WTC11 (cell line): ENCODE data around the gene MCM7. TPM values are rescaled to one million over a fixed set of nuclear protein-coding genes. Genes with fewer than 3 reads are reported as not detected.

Experiments
- ATAC-seq: fragments of 200-7000 bp; cut with Tn5 transposase; 2 replicates; pipeline ENCODE4 v1.10.0; 2021; ENCODE audit warnings: mild to moderate bottlenecking, moderate library complexity
- CTCF ChIA-PET: fragments of 300-600 bp; sonication (Branson Sonifier 250); formaldehyde crosslinking; loops from one replicate; lab custom pipeline; 2021; ENCODE audit warnings: antibody characterized with exemption; lab: Charles Lee
- POLR2A ChIA-PET: fragments of 350-600 bp; sonication (Branson Sonifier 250); formaldehyde crosslinking; loops from one replicate; lab custom pipeline; 2021; ENCODE audit warnings: antibody characterized with exemption; lab: Charles Lee
- DNase-seq: peaks from one replicate; pipeline ENCODE4 v3.0.0; 2021; ENCODE audit warnings: low spot score
- H3K27ac Mint-ChIP-seq: 2 replicates; pipeline ENCODE4 v1.8.0; 2021; ENCODE audit warnings: mixed read lengths
- H3K27me3 Mint-ChIP-seq: 2 replicates; pipeline ENCODE4 v1.8.0; 2021; ENCODE audit warnings: low read depth, mild to moderate bottlenecking, moderate library complexity, mixed read lengths
- H3K36me3 Mint-ChIP-seq: 2 replicates; pipeline ENCODE4 v1.8.0; 2021; ENCODE audit warnings: mixed read lengths
- H3K4me1 Mint-ChIP-seq: 2 replicates; pipeline ENCODE4 v1.8.0; 2022; ENCODE audit warnings: mixed read lengths
- H3K4me3 Mint-ChIP-seq: 2 replicates; pipeline ENCODE4 v1.8.0; 2021; ENCODE audit warnings: mild to moderate bottlenecking, moderate library complexity, mixed read lengths
- H3K9me3 Mint-ChIP-seq: 2 replicates; pipeline ENCODE4 v1.8.0; 2021; ENCODE audit warnings: mixed read lengths
- AR ChIP-seq: fragments of 250-450 bp; sonication (Bioruptor Pico); IDR thresholded peaks from 2 replicates; pipeline ENCODE4 v1.9.0; 2021; ENCODE audit warnings: mild to moderate bottlenecking
- ATF3 ChIP-seq: sonication (generic); formaldehyde crosslinking; conservative IDR thresholded peaks from 2 replicates; pipeline ENCODE4 v1.8.1; 2022; ENCODE audit warnings: mild to moderate bottlenecking, missing genetic modification reagents
- CREM ChIP-seq: sonication (generic); formaldehyde crosslinking; IDR thresholded peaks from 2 replicates; pipeline ENCODE4 v1.8.1; 2022; ENCODE audit warnings: mild to moderate bottlenecking, missing genetic modification reagents, moderate library complexity
- CTCF ChIP-seq: fragments of 200-600 bp; IDR thresholded peaks from 2 replicates; pipeline ENCODE4 v1.8.0; 2022; ENCODE audit warnings: antibody characterized with exemption
- ERG ChIP-seq: fragments of 250-450 bp; sonication (Bioruptor Pico); IDR thresholded peaks from 2 replicates; pipeline ENCODE4 v1.8.0; 2021; ENCODE audit warnings: mild to moderate bottlenecking
- GABPB1 ChIP-seq: sonication (generic); formaldehyde crosslinking; IDR thresholded peaks from 2 replicates; pipeline ENCODE4 v1.8.1; 2023; ENCODE audit warnings: mild to moderate bottlenecking, missing genetic modification reagents
- HMGA2 ChIP-seq: fragments of 250-450 bp; sonication (Bioruptor Pico); IDR thresholded peaks from 2 replicates; pipeline ENCODE4 v1.4.0; 2021; ENCODE audit warnings: mild to moderate bottlenecking, moderate library complexity
- IRF1 ChIP-seq: sonication (generic); formaldehyde crosslinking; IDR thresholded peaks from 2 replicates; pipeline ENCODE4 v1.8.0; 2023; ENCODE audit warnings: missing genetic modification reagents
- KAT7 ChIP-seq: sonication (generic); formaldehyde crosslinking; IDR thresholded peaks from 2 replicates; pipeline ENCODE4 v1.8.1; 2023; ENCODE audit warnings: missing genetic modification reagents, mild to moderate bottlenecking, borderline replicate concordance
- MXD4 ChIP-seq: fragments of 250-450 bp; sonication (Bioruptor Pico); IDR thresholded peaks from 2 replicates; pipeline ENCODE4 v1.8.0; 2021; ENCODE audit warnings: mild to moderate bottlenecking, moderate library complexity, borderline replicate concordance
- NFE2L1 ChIP-seq: sonication (generic); formaldehyde crosslinking; IDR thresholded peaks from 2 replicates; pipeline ENCODE4 v1.8.1; 2023; ENCODE audit warnings: missing genetic modification reagents
- OVOL2 ChIP-seq: fragments of 250-450 bp; sonication (Bioruptor Pico); IDR thresholded peaks from 2 replicates; pipeline ENCODE4 v1.9.0; 2021; ENCODE audit warnings: mild to moderate bottlenecking, borderline replicate concordance
- SOX15 ChIP-seq: fragments of 250-450 bp; sonication (Bioruptor Pico); IDR thresholded peaks from 2 replicates; pipeline ENCODE4 v1.9.0; 2021; ENCODE audit warnings: mild to moderate bottlenecking
- STAT6 ChIP-seq: sonication (generic); formaldehyde crosslinking; conservative IDR thresholded peaks from 2 replicates; pipeline ENCODE4 v1.8.1; 2023; ENCODE audit warnings: mild to moderate bottlenecking, low read depth, missing genetic modification reagents, moderate library complexity
- ZBTB21 ChIP-seq: sonication (generic); formaldehyde crosslinking; IDR thresholded peaks from 2 replicates; pipeline ENCODE4 v1.8.1; 2023; ENCODE audit warnings: mild to moderate bottlenecking, missing genetic modification reagents, borderline replicate concordance
- ZBTB43 ChIP-seq: sonication (generic); formaldehyde crosslinking; IDR thresholded peaks from 2 replicates; pipeline ENCODE4 v1.8.1; 2023; ENCODE audit warnings: mild to moderate bottlenecking, missing genetic modification reagents
- ZNF425 ChIP-seq: fragments of 250-450 bp; sonication (Bioruptor Pico); conservative IDR thresholded peaks from 2 replicates; pipeline ENCODE4 v1.9.0; 2021; ENCODE audit warnings: mild to moderate bottlenecking
- ZNF512 ChIP-seq: sonication (generic); formaldehyde crosslinking; IDR thresholded peaks from 2 replicates; pipeline ENCODE4 v1.8.1; 2022; ENCODE audit warnings: missing genetic modification reagents, borderline replicate concordance
- total RNA-seq: library from RNA; stranded (reverse); gene quantifications from 3 replicates; pipeline ENCODE4 v1.2.3, GENCODE V29; 2021

Gene MCM7
- total RNA-seq, 1 experiment from 2014 or later: 351 TPM

- ATAC-seq (peak; percentile 6), DNase-seq (no peak)
- Mint-ChIP-seq H3K36me3 (peaks cover 26% of the 10 kb centered on the region), H3K4me3 (peak overlapping the region; percentile 98), H3K4me1 (peaks cover 27% of the 10 kb centered on the region), H3K9me3 (no peaks in the 10 kb centered on the region), H3K27ac (peak overlapping the region; percentile 91), H3K27me3 (no peaks in the 10 kb centered on the region; the same call in 1 of the 2 replicates)
- ChIA-PET CTCF (interaction anchor here (0.6 to 1.9 kb wide), 28 partner anchors 8 to 326 kb away, joined by 3 to 23 read pairs (median 4); partner anchors contain the start of genes AP4M1, GJC3, GPC2 and MBLAC1), POLR2A (interaction anchor here (0.7 to 3.7 kb wide), 7 partner anchors 8 to 466 kb away, joined by 3 to 56 read pairs (median 4); partner anchors contain the start of genes AP4M1, MBLAC1, MCM7 and ZKSCAN1)
- TF ChIP-seq SOX15 (CRISPR knock-in tag) (no peak), KAT7 (CRISPR knock-in tag) (no peak), CTCF (no peak), HMGA2 (CRISPR knock-in tag) (no peak), NFE2L1 (CRISPR knock-in tag) (no peak), MXD4 (CRISPR knock-in tag) (no peak), GABPB1 (CRISPR knock-in tag) (no peak), OVOL2 (CRISPR knock-in tag) (no peak), ZBTB21 (CRISPR knock-in tag) (no peak), ZBTB43 (CRISPR knock-in tag) (no peak), ZNF425 (no peak), ERG (CRISPR knock-in tag) (no peak), AR (no peak), ATF3 (CRISPR knock-in tag) (no peak), STAT6 (CRISPR knock-in tag) (no peak), IRF1 (no peak), ZNF512 (no peak), CREM (CRISPR knock-in tag) (no peak)
Observed at GRCh38 chr7:100082978-100083377, 18.2 kb downstream of the MCM7 start.
